IMR-90 (cell line): Measurements from ENCODE around the gene TMEM141. TPM values are rescaled to one million over a fixed set of nuclear protein-coding genes. Genes with fewer than 3 reads are reported as not detected.
A peak's percentile ranks its signal among the peaks of the same experiment; 100 is the strongest.

ENCODE experiments used
- ATAC-seq: fragments of 200-7000 bp; cut with Tn5 transposase; 2 replicates; pipeline ENCODE4 v1.9.1; 2020; ENCODE audit warnings: low read depth, mild to moderate bottlenecking, moderate library complexity
- BruUV-seq: library from RNA; stranded (reverse); fragments of 400-500 nt; replicated peaks from 2 replicates; lab custom pipeline; 2021; lab: Mats Ljungman, UMichigan
- CTCF ChIA-PET: fragments of 300-600 bp; formaldehyde crosslinking; extraction: SDS; loops from one replicate; lab custom pipeline; 2021; ENCODE audit warnings: antibody characterized with exemption; lab: Yijun Ruan, JAX
- POLR2A ChIA-PET: fragments of 300-600 bp; sonication (Branson Sonifier 250); formaldehyde crosslinking; loops from one replicate; lab custom pipeline; 2022; ENCODE audit warnings: antibody characterized with exemption; ENCODE audit not compliant: unreplicated experiment; lab: Charles Lee
- DNase-seq: peaks from one replicate; pipeline ENCODE4 v3.0.0; 2013
- H2AFZ ChIP-seq: replicated peaks from 2 replicates; pipeline ENCODE3; 2013; ENCODE audit warnings: low read length, mild to moderate bottlenecking; ENCODE audit not compliant: poor library complexity
- H2AK5ac ChIP-seq: 2 replicates; pipeline ENCODE4 v1.6.1; 2013; ENCODE audit warnings: low read depth, low read length, inconsistent platforms
- H2AK9ac ChIP-seq: replicated peaks from 2 replicates; pipeline ENCODE3; 2013; ENCODE audit warnings: mild to moderate bottlenecking, low read depth, low read length, moderate library complexity; ENCODE audit not compliant: poor library complexity
- H2BK120ac ChIP-seq: 2 replicates; pipeline ENCODE4 v1.6.1; 2013; ENCODE audit warnings: low read depth, low read length, inconsistent platforms
- H2BK15ac ChIP-seq: 3 replicates; pipeline ENCODE4 v1.6.1; 2013; ENCODE audit warnings: low read depth, low read length, inconsistent platforms
- H2BK20ac ChIP-seq: 2 replicates; pipeline ENCODE4 v1.6.1; 2013; ENCODE audit warnings: low read depth, mild to moderate bottlenecking, inconsistent platforms, low read length, moderate library complexity
- H2BK5ac ChIP-seq: 2 replicates; pipeline ENCODE4 v1.6.1; 2013; ENCODE audit warnings: mild to moderate bottlenecking, low read depth, low read length, inconsistent platforms; ENCODE audit not compliant: poor library complexity, severe bottlenecking
- H3K14ac ChIP-seq: replicated peaks from 2 replicates; pipeline ENCODE4 v1.6.1; 2013; ENCODE audit warnings: low read depth, low read length, inconsistent platforms
- H3K18ac ChIP-seq: 2 replicates; pipeline ENCODE4 v1.6.1; 2013; ENCODE audit warnings: low read depth, low read length, control low read depth
- H3K23ac ChIP-seq: 2 replicates; pipeline ENCODE4 v1.6.1; 2013; ENCODE audit warnings: low read depth, low read length, inconsistent platforms
- H3K27ac ChIP-seq: 2 replicates; pipeline ENCODE4 v1.5.1; 2013; ENCODE audit warnings: mild to moderate bottlenecking, control low read depth, low read length; ENCODE audit not compliant: insufficient read depth
- H3K27me3 ChIP-seq: 2 replicates; pipeline ENCODE4 v1.6.1; 2013; ENCODE audit warnings: low read length; ENCODE audit not compliant: control insufficient read depth, insufficient read depth
- H3K36me3 ChIP-seq: 2 replicates; pipeline ENCODE4 v1.6.1; 2013; ENCODE audit warnings: low read length, mixed read lengths; ENCODE audit not compliant: control insufficient read depth, insufficient read depth
- H3K4ac ChIP-seq: 2 replicates; pipeline ENCODE4 v1.6.1; 2013; ENCODE audit warnings: low read depth, low read length, inconsistent platforms
- H3K4me1 ChIP-seq: 2 replicates; pipeline ENCODE4 v1.6.1; 2013; ENCODE audit warnings: low read length, mixed read lengths; ENCODE audit not compliant: control insufficient read depth, insufficient read depth
- H3K4me2 ChIP-seq: 2 replicates; pipeline ENCODE4 v1.6.1; 2013; ENCODE audit warnings: low read depth, mild to moderate bottlenecking, control low read depth, low read length, moderate library complexity
- H3K4me3 ChIP-seq: 2 replicates; pipeline ENCODE4 v1.5.1; 2013; ENCODE audit warnings: low read depth, mild to moderate bottlenecking, control low read depth, low read length, moderate library complexity; ENCODE audit not compliant: insufficient read depth
- H3K56ac ChIP-seq: 2 replicates; pipeline ENCODE4 v1.6.1; 2013; ENCODE audit warnings: low read length, inconsistent platforms; ENCODE audit not compliant: insufficient read depth; ENCODE audit errors: extremely low read depth
- H3K79me1 ChIP-seq, 2 experiments: 2 replicates each; pipeline ENCODE4 v1.6.1; 2013; ENCODE audit warnings: low read length in 2 of 2, inconsistent platforms in 1 of 2, low read depth in 1 of 2
- H3K9ac ChIP-seq: 2 replicates; pipeline ENCODE4 v1.6.1; 2013; ENCODE audit warnings: low read depth, low read length, control low read depth
- H3K9me1 ChIP-seq: 2 replicates; pipeline ENCODE4 v1.6.1; 2013; ENCODE audit warnings: low read length, inconsistent platforms; ENCODE audit not compliant: insufficient read depth
- H3K9me3 ChIP-seq: 2 replicates; pipeline ENCODE4 v1.6.1; 2013; ENCODE audit warnings: low read length; ENCODE audit not compliant: control insufficient read depth, insufficient read depth
- H4K20me1 ChIP-seq: 2 replicates; pipeline ENCODE4 v1.6.1; 2013; ENCODE audit warnings: low read length, inconsistent platforms; ENCODE audit not compliant: insufficient read depth
- H4K5ac ChIP-seq: 2 replicates; pipeline ENCODE4 v1.6.1; 2013; ENCODE audit warnings: mild to moderate bottlenecking, low read depth, low read length, control low read depth
- H4K8ac ChIP-seq, 2 experiments: 2 replicates each; pipeline ENCODE4 v1.6.1; 2013; ENCODE audit warnings: low read depth in 2 of 2, low read length in 2 of 2, control low read depth in 1 of 2, inconsistent platforms in 1 of 2
- H4K91ac ChIP-seq: 2 replicates; pipeline ENCODE4 v1.6.1; 2013; ENCODE audit warnings: low read depth, low read length, inconsistent platforms; ENCODE audit not compliant: insufficient read depth
- MAFK ChIP-seq: IDR thresholded peaks from 2 replicates; pipeline ENCODE4 v1.6.1; 2012; ENCODE audit warnings: low read depth, low read length, improper control_type of control experiment
- RFX5 ChIP-seq: IDR thresholded peaks from 2 replicates; pipeline ENCODE4 v1.8.0; 2012; ENCODE audit warnings: low read depth, mild to moderate bottlenecking, low read length, moderate library complexity
- SMC3 ChIP-seq: fragments of 150-350 bp; IDR thresholded peaks from 2 replicates; pipeline ENCODE4 v1.6.1; 2016; ENCODE audit warnings: low read depth, mild to moderate bottlenecking, antibody characterized with exemption, low read length, moderate library complexity
- WGBS, 2 experiments: methylation state at CpG; one replicate each; pipeline versions ENCODE4 v1.1.5 to v1.1.7; 2013; ENCODE audit warnings: missing lambda C conversion rate in 2 of 2; ENCODE audit not compliant: insufficient read length in 1 of 2; ENCODE audit errors: extremely low coverage in 2 of 2; 5-methylcytosine and 5-hydroxymethylcytosine counted together
- dilution Hi-C: fragments of 300-500 bp; cut with HindIII; formaldehyde crosslinking; loops from one replicate; pipeline ENCODE4 v1.14.3; 2018; ENCODE audit warnings: low sequenced_read_pairs; ENCODE audit not compliant: unreplicated experiment
- in situ Hi-C: fragments of 300-500 bp; cut with MboI; formaldehyde crosslinking; loops from 3 replicates; pipeline ENCODE4 v1.14.3; 2019; ENCODE audit warnings: low sequenced_read_pairs, inconsistent platforms, mixed read lengths
- intact Hi-C: fragments of 100-400 bp; cut with micrococcal nuclease; formaldehyde crosslinking; loops from 2 replicates; pipeline ENCODE4 v1.10.0; 2022
- polyA plus RNA-seq, 3 experiments: library from polyadenylated mRNA; depleted of rRNA; stranded (reverse); fragments of >200 nt; gene quantifications; 2 replicates each; pipeline ENCODE4 v1.2.3, GENCODE V29; 2012; ENCODE audit warnings: low replicate concordance in 1 of 3
- total RNA-seq: library from RNA; depleted of rRNA; stranded (reverse); fragments of >200 nt; gene quantifications from 2 replicates; pipeline ENCODE4 v1.2.3, GENCODE V29; 2012
- TF ChIP-seq, protein P1 (sequence below): conservative IDR thresholded peaks from 2 replicates; pipeline ENCODE4 v1.5.1; 2012; ENCODE audit warnings: mild to moderate bottlenecking, low read depth, low read length, improper control_type of control experiment

TMEM141 gene
- total and polyA plus RNA-seq, 2 of the 4 experiments (the other 2 are of a cell fraction): 39.1 to 77.8 TPM

GRCh38 chr9:136784249-136784996 is 6.7 kb upstream of the TMEM141 start:
- Histone ChIP-seq H3K4ac (no peak overlapping the region), H3K79me1 (no peaks in the 10 kb centered on the region), H4K5ac (no peak overlapping the region), H2BK15ac (no peak overlapping the region), H3K4me2 (no peak overlapping the region), H3K23ac (no peak overlapping the region), H2AK5ac (no peak overlapping the region), H4K91ac (no peak overlapping the region), H3K18ac (no peak overlapping the region), H3K4me3 (no peak overlapping the region), H2BK120ac (no peak overlapping the region), H2BK20ac (no peak overlapping the region), H2AFZ (no peak overlapping the region), H2BK5ac (no peak overlapping the region), H4K8ac (no peak overlapping the region), H3K9me3 (no peaks in the 10 kb centered on the region), H2AK9ac (no peak overlapping the region), H3K14ac (no peak overlapping the region), H3K9ac (no peak overlapping the region), H3K27me3 (peaks cover 26% of the 10 kb centered on the region), H4K20me1 (no peaks in the 10 kb centered on the region), H3K4me1 (no peaks in the 10 kb centered on the region), H3K9me1 (no peaks in the 10 kb centered on the region), H3K56ac (no peak overlapping the region), H3K27ac (no peak overlapping the region), H3K36me3 (no peaks in the 10 kb centered on the region)
- no TSS peak for BruUV-seq
- intact Hi-C loops: no loop called here
- no peak for DNase-seq
- in situ Hi-C loops: loop anchor here (10.0 kb wide), 1 partner anchor 250 kb away; the partner anchor contains the start of gene FUT7
- peak; percentile 28; the same call in 1 of the 2 replicates for TF ChIP-seq SMC3
- no peak for TF ChIP-seq RFX5
- TF ChIP-seq, protein P1, sequence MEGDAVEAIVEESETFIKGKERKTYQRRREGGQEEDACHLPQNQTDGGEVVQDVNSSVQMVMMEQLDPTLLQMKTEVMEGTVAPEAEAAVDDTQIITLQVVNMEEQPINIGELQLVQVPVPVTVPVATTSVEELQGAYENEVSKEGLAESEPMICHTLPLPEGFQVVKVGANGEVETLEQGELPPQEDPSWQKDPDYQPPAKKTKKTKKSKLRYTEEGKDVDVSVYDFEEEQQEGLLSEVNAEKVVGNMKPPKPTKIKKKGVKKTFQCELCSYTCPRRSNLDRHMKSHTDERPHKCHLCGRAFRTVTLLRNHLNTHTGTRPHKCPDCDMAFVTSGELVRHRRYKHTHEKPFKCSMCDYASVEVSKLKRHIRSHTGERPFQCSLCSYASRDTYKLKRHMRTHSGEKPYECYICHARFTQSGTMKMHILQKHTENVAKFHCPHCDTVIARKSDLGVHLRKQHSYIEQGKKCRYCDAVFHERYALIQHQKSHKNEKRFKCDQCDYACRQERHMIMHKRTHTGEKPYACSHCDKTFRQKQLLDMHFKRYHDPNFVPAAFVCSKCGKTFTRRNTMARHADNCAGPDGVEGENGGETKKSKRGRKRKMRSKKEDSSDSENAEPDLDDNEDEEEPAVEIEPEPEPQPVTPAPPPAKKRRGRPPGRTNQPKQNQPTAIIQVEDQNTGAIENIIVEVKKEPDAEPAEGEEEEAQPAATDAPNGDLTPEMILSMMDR: peak; percentile 32
- no peak for TF ChIP-seq MAFK
- no peak for ATAC-seq
- 8% methylated on average over 2 of the region's 9 CpGs; no CpG with 5 or more reads in 1 of the 2 experiments for WGBS, 2 experiments
- ChIA-PET POLR2A (no interaction called here), CTCF (no interaction called here)
- dilution Hi-C loops: no loop called here
